GM13976 (cell line): Measurements from ENCODE around the gene INTS11.
A peak's percentile ranks its signal among the peaks of the same experiment; 100 is the strongest.

Experiments used
- DNase-seq: peaks from one replicate; pipeline ENCODE4 v3.0.0; 2012; ENCODE audit warnings: low spot score
- CTCF ChIP-seq: IDR thresholded peaks from 2 replicates; pipeline ENCODE4 v1.5.1; 2012; ENCODE audit warnings: borderline replicate concordance, mild to moderate bottlenecking; ENCODE audit not compliant: insufficient read depth; ENCODE audit errors: extremely low read depth, missing control alignments, control extremely low read depth
- in situ Hi-C: fragments of 300-500 bp; cut with MboI; formaldehyde crosslinking; loops from one replicate; pipeline ENCODE4 v1.12.0; 2022; ENCODE audit warnings: low sequenced_read_pairs, mixed read lengths, inconsistent platforms; ENCODE audit not compliant: unreplicated experiment

The INTS11 gene

GRCh38 chr1:1302951-1303509 is 21.4 kb downstream of the INTS11 start:
- TF ChIP-seq CTCF: no peak
- in situ Hi-C loops: no loop called here
- no peak for DNase-seq

- in situ Hi-C loops: no loop called here
- TF ChIP-seq CTCF: peak; percentile 37
These were observed 22.4 kb downstream of the INTS11 start for GRCh38 chr1:1302006-1302430.

GRCh38 chr1:1300352-1300739 is 24.1 kb downstream of the INTS11 start:
- DNase-seq: no peak
- no peak for TF ChIP-seq CTCF
- in situ Hi-C loops: no loop called here

More at GRCh38 chr1:1302006-1302430, 22.4 kb downstream of the INTS11 start:
- no peak for DNase-seq

- in situ Hi-C loops: no loop called here
- TF ChIP-seq CTCF: peak; percentile 30
- peak; percentile 69 for DNase-seq
These were observed 24.6 kb downstream of the INTS11 start for GRCh38 chr1:1299686-1300351.

- in situ Hi-C loops: no loop called here
- DNase-seq: no peak
- no peak for TF ChIP-seq CTCF
These were observed 25.4 kb downstream of the INTS11 start for GRCh38 chr1:1298861-1299685.

- TF ChIP-seq CTCF: no peak
- in situ Hi-C loops: no loop called here
- no peak for DNase-seq
These were observed 26.5 kb downstream of the INTS11 start for GRCh38 chr1:1297802-1298424.
